AG20443 (cell line): Measurements from ENCODE around the gene GRIN2B.

Source experiments
- DNase-seq: peaks from one replicate; pipeline ENCODE4 v3.0.0; 2012; ENCODE audit warnings: low spot score, mixed read lengths

GRIN2B gene

DNA sequence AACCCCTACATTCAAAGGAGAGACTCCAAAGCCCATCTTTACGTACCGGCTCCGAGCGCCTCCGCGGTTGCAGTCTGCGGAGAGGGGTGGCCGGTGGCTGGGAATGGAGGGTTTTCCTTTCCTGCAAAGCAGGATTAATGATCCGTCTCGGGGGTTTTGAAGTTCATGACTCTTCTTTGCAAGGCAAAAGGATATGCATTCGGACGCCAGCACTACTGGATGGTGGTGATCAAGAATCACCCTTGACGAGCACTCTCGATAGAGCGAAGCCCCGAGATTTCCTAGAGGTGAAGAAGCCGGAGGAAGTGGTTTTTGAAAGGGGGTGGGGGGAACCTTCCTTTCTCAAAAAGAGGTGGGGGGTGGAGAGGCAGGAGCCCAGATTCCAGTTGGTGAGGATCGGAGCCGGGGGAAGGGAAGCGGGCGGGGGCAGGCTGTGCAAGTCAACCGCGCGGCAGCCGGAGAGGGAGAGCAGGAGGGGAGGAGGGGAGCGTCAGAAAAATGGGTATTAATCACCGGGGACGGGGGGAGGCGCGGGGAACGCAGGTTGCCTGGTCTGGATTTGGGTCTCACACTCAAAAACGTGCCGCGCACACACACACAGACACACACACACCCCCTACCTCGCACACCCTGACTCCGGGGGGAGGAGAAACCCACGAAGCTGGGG, at the start of gene GRIN2B:
GRIN2B (minus strand) TSS at position 307 of the 667 bp plus-strand sequence. CDS start 115,394 bp downstream, outside the sequence.
- DNase-seq = peak; percentile 14

DNA sequence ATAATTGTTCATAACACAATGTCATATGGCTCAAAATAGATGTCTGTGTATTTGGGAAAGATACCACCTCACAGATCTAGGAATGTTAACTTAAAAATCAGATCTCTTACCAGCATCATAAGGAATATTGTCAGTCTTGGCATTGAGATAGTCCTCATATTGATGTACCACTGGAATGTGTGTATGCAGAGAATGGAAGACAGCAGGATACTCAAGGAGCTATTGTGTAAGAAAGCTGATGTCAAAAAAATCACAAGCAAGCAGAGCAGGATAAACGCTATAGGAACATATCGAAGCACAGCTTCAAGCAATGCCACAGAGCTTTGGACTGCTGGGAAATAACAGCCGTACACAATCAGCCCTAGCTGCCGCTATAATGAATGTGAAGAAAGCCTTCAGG, 45.1 kb upstream of the GRIN2B start:
- DNase-seq = no peak

GRCh38 chr12:14024591-14024990, 43.2 kb upstream of the GRIN2B start:
- no peak for DNase-seq

DNA sequence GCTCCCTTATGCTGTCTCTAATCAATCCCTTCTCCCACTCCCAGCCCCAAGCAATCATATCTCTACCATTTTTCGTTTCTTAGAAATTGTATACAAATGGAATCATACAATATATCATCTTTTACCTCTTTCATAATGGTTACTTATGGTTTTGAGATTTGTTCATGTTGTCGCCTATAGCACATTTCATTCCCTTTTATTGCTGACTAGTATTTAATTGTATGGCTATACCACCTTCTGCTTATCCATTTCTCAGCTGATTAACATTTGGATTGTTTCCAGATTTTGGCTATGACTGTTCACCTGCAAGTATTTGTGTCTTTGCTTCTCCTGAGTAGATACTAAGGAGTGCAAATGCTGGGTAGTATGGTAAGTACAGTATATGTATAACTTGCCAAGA, 36.7 kb upstream of the GRIN2B start:
- DNase-seq = no peak

GRCh38 chr12:14010989-14011388, 29.6 kb upstream of the GRIN2B start:
- DNase-seq = no peak

GRCh38 chr12:14007639-14008038, 26.2 kb upstream of the GRIN2B start:
- DNase-seq = no peak

DNA sequence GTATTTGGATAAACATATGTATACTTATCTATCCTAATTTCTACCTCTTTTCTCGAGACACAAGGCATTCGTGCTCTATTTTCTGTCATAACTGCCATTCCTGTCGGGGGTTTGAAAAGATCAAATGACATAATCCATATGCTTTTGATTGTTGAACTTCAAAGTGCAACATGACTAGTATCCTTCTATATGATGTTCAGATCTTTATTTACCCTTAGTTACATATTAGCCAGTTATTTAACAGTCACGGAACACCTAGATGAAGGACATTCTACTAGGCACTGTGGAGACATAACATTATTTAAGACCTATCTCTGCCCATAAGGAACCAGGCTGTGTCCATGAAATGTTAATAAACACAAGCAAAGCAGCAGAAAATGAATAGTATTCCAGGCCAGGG, 11.2 kb upstream of the GRIN2B start:
- DNase-seq = no peak

GRCh38 chr12:13992106-13992505, 10.7 kb upstream of the GRIN2B start:
- no peak for DNase-seq

DNA sequence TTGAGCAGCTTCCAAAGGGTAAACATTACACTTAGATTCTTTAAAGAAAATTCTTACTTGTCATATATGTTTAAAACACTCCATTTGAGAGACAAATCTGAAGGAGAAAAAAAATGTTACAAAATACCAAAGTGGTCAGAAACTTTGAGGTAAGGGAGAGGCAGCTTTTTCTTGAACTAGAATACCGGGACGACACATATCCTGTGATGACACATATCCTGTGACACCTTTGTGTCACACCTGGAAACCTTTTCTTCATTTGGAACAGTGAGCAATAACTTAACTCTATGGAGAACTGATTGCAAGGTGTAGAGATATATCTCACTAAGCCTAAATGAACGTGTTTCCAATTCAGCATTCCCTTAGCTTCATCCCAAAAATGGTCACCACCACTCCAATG, 4.6 kb upstream of the GRIN2B start:
- no peak for DNase-seq

DNA sequence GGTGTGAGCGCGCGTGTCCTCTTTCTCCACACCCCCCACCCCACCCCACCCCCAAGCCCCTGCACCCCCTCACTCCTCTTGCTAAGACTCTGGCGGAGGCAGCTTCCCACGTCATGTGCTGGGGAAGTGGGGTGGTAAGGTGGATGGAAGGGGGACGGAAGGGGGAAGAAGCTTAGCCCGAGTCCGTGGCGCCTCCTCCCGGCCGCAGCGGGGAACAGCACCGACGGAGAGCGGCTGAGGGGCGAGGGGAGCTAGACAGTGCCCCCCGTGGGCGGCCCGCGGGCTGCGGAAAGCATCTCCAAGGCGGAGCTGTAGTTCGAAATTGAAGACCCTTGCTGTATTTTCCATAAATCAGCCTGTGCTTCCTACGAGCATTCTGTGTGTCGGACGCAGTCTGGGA, 588 bp upstream of the GRIN2B start:
- no peak for DNase-seq

DNA sequence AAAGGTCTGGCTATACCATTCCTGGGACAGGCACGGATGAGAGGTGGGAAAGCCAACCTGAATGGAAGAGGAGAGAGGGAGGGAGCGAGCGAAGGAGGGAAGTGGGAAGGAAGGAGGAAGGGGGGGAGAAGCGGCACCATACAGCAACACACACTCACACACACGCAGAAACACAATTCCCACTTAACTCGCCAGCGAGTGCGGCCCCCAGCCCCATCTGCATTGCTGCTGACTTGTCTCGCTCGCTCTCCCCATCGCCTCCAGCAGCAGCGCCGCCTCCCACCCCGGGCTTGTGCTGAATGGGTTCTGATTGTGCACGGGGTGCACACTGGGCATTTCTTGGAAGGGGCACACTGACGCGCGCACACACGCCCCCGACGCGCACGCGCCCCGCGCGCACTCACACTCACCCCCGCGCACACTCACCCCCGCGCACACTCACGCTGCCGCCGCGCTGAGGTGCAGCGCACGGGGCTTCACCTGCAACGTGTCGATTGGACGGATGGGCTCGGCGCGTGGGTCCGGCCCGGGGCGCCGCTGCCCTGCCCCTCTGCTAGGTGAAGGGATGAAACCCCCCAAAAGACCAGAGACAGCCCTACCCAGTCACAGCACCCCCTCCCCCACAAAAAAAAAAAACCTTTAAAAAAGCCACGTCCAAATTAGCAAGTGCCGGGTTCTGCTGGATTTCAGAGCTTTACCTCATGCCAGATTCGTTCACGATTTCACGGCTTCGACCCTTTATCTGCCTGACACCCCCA, 685 bp downstream of the GRIN2B start:
- no peak for DNase-seq

DNA sequence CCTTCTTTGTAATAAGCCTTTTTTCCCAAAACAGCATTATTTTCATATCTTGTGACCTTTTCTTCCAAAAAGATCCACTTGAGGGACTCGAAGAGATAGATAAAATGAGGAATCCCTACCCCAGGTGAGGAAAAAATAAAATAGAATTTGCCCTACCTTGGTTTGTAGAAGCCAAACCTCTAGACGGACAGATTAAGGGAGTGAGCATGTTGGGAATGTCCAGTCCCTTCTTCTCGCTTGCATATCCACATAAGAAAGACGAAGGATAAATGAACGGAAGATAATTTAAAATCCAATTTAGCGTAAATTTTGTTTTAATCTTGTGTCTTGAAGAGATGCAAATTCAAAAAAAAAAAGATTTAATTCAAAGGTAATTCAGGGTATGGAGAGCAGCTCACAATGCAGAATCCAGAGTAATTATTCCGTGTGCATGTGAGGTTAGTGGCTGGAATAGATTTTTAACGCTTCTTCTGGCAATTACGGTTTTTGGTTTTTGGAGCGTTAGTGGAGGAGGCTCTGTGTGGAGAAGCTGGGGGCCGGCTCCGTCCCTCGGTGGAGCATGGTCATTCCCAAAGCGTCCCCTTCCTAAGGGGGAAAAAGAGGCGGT, 1.5 kb downstream of the GRIN2B start:
- DNase-seq = no peak

DNA sequence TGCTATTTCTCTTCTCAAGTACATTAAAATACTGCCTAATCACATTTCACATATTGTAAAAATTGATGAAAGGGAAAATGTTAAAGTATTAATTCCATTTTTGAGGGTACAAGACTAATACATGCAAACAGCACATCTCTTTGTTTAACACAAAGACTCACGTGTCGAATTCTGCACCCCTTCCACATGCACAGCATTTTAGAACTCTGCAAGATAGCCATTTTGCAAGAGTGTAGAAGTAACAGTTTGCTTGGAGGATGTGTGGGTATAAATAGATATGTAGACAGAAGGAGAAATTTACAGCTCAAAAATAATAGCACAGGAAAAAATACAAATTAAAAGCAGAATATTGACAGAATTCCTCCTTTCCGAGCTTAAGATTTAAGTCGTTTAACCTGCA, 2.5 kb downstream of the GRIN2B start:
- no peak for DNase-seq

GRCh38 chr12:13976880-13977279, 4.5 kb downstream of the GRIN2B start:
- no peak for DNase-seq

DNA sequence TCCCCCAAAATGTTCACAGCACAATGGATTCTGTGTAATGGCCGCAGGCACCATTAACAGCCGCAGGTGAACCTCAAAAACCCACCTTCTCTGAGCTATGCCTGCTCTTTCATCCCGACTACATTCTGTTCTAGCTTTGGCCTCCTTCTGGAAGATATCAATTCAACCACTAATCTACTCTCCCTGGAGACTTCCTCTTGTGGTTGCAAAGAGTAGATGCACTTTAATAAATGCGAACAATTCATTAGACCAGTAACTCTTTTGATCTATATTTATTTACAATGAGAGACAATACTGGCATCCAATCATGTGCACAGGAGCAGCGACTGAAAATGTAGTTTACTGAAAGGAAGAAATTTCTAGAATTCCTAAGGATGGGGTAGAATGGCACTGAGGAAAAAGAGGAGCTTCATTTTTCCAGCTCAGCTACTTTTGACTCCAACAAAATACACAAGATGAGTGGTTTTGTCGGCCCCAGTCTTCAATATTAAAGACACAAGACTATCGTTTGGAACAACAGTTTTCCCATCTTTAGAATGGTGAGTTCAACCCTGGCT, 5.3 kb downstream of the GRIN2B start:
- DNase-seq = no peak

GRCh38 chr12:13973996-13974395, 7.4 kb downstream of the GRIN2B start:
- DNase-seq = no peak

GRCh38 chr12:13970803-13971202, 10.6 kb downstream of the GRIN2B start:
- DNase-seq = no peak

DNA sequence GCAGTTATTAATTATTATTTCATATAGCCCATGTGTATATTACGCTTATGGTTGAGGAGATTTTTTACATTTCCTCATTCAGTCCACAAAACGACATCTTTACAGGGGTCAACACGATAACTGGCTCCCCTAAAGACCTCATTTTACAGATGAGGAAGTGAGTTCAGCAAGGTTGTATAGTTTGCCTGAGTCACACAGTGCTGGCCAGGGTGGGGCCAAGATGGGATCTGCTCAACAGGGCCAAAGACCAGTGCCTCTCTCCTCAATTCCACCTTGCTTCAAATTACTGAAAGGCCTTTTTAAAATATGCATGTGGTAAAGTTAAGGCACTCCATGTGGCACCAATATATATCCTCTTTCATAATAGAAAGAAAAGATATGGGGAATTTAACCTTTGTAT, 13.1 kb downstream of the GRIN2B start:
- DNase-seq = no peak

- no peak for DNase-seq
These were observed 16.7 kb downstream of the GRIN2B start for GRCh38 chr12:13964666-13965065.

DNA sequence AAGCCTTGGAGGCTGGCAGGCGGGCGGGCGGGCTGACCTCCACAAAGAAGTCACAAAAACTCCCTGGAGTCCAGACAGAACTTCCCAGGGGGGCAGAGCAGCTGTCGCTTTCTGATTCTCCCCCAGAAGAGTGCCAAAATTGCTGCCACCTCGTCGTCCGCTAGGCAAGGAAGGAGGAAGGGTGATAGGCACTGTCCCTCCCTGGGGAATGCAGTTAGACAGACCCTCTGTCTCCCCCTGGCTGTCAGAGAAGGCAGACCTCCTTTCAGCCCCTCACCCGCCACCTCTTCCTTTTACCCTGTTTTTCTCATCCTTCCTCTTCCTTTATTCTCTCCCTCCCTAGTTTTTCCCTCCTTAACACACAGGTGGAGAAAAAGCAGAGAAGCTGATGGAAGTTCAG, 18.7 kb downstream of the GRIN2B start:
- no peak for DNase-seq

DNA sequence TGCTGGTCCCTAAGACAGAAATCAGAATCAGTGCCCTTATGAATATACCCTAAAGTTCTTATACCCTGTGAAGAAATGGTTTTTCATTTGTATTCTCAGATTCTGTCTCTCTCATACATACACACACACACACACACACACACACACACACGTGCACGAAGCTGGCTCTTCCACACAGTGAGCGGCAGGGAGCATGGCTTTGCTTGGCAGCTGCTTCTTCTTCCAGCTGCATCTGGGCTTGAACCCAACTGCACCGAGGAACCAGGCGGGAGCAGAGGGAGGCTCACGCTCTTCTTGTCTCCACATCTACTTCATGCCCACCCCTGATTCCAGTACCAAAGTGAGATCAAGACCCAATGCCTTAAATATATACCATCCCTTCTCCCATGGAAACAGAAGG, 19.4 kb downstream of the GRIN2B start:
- DNase-seq = no peak

DNA sequence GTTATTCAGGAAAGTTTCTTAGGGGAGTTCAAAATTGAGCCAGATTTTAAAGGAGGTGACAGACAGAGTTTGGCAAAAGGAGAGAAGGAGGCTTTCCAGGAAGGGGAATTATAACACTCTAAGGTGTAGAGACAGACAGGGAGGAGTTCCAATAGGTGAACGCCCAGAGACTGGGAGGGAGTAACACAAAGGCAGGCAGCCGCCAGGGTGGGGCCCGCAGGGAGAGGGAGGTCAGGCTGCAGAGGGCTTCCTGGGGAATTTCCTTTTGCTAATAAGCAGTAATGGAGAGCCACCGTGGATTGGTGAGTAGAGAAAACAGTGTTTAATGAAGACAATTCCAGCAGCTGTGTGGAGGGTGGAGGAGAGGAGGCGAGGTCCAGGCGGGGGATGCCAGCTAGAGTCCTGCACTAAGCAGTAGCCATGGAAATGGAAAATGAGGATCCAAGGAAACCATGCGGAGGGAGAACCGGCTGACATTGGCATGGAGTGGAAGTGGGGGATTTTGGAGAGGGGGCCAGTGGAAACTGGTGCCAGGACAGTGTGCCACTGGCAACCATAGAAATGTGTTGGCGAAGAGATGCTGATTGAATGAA, 22.2 kb downstream of the GRIN2B start:
- DNase-seq = no peak

DNA sequence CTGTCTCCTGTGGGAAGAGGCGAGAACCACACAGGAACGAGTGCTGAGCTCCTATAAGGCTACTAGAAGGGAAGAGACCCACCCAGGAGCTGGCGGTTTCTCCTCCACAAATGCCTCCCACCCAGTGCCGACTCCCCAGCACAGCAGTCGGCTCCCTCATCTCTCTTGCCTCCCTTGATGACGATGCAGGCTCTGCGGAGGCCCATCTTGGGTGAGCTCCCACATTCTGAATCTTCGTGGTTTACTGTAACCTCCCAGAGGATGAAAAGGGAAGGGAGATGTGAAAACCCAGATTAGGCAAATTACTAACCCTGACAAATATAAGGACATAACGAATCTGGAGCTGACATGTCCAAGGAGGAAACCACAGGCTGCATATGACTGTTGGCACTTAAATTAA, 23.8 kb downstream of the GRIN2B start:
- DNase-seq = no peak
